ENCODE results near the gene PUS1.

PUS1 gene

DNA sequence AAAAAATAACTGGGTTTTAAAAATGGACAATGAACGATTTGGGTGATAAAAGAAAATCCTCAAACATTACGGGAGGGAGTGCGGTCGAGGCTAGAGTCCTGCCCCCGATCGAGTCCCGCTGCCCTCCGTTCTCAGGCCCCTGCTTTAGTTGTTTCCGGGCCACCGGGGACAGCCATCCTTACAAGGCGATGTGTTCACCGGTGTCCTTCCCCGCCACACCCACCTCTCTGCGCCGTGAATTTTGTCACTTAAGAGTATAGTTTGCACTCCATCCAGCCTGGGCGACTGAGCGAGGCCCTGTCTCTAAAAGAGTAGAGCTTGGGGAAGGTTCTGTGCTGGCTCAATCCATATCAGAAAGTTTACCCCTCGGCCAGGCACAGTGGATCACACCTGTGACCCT, 31.8 kb upstream of the PUS1 start:
- no peak overlapping the region for H3K4me3 ChIP-seq (ENCODE audit: low read length)
- TF ChIP-seq, protein P1, sequence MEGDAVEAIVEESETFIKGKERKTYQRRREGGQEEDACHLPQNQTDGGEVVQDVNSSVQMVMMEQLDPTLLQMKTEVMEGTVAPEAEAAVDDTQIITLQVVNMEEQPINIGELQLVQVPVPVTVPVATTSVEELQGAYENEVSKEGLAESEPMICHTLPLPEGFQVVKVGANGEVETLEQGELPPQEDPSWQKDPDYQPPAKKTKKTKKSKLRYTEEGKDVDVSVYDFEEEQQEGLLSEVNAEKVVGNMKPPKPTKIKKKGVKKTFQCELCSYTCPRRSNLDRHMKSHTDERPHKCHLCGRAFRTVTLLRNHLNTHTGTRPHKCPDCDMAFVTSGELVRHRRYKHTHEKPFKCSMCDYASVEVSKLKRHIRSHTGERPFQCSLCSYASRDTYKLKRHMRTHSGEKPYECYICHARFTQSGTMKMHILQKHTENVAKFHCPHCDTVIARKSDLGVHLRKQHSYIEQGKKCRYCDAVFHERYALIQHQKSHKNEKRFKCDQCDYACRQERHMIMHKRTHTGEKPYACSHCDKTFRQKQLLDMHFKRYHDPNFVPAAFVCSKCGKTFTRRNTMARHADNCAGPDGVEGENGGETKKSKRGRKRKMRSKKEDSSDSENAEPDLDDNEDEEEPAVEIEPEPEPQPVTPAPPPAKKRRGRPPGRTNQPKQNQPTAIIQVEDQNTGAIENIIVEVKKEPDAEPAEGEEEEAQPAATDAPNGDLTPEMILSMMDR (conservative IDR thresholded peaks at IDR 0.05; ENCODE audit: low read depth, low read length) = no peak

DNA sequence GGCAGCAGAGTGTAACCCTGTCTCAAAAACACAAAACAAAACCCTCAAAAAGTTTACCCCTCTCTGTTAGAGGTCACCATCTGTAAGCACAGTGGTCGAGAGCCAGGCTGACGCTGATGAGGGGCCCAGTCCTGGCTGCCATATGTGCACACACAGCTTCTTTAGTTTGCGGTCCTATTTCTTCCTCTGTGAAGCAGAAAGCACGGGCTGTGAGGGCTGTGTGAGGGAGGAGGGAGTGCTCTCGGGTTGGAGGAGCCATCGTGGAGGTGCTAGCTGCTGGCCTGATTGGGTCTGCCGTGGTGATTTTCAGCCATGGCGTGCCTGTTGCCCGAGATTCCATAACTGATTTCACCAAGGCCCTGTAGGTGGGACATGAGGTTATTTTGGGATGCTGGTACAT, 31.2 kb upstream of the PUS1 start:
- no peak overlapping the region for H3K4me3 ChIP-seq (ENCODE audit: low read length)
- TF ChIP-seq, protein P1 (conservative IDR thresholded peaks at IDR 0.05; ENCODE audit: low read depth, low read length) = no peak
- DNase-seq (ENCODE audit: low read depth) = no peak

More for the DNA sequence above, 31.8 kb upstream of the PUS1 start:
- no peak for DNase-seq (ENCODE audit: low read depth)

DNA sequence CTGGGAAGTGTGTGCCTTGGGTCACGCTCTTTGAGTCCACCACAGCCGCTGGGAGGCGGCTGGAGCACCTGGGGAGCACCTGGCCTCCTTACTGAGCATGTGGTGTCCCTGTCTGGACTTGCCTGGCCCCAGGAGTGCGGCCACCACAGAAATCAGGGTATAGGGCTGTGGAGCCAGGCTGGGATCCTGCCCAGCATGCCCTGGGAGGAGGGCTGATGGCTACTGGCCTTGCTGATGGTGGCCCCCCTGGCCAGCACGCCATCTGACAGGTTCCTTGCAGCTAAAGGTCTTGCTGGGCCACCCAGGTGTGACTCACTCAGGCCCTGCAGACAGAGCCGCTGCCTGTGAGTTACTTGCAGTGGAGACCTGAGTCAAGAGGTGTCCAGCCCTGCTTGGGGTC, 28.7 kb upstream of the PUS1 start:
- no peak overlapping the region for H3K4me3 ChIP-seq (ENCODE audit: low read length)
- no peak for DNase-seq (ENCODE audit: low read depth)
- TF ChIP-seq, protein P1 (conservative IDR thresholded peaks at IDR 0.05; ENCODE audit: low read depth, low read length) = no peak

DNA sequence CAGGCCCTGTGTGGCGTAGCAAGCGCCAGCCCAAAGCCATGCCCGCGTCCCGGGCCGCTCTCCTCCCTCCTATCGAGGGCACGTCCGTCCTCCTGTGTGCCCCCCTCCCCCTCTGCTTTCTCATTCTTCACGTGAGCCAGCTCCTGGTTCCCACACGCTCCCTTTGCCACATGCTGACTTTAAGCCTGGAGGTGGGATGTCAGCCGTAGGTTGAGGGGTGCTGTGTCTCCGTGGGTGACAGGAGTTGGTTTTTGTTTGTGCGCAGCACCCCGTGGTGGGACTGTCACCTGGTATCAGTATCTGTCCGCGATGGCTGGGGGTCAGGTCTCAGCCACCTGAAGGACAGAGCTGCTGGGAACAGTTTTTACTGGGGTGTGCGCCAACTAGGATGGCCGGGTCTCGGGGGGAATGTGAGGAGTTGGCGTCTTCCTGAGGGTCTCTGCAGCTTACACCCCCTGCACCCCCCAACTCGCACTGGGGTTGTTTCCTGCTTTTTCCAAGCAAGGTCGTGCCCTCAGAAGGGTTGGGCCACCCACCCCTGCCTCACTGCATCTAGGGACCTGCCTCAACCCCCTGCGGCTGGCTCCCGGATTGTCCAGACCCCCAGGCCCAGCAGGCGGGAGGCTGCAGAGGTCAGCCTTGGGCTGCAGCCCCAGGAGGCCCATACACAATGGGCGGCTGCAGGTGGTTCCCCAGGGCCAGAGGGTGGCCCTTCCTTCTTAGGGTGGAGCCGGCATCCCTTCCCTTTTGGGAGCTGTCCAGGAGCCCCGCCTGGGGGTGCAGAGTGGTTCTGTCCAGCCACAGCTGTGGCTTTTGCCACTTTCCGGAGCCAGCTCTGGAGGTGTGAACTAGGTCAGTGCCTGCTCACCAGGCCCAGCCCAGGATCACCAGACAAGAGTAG, 27.4 kb upstream of the PUS1 start:
- DNase-seq (ENCODE audit: low read depth) = no peak
- TF ChIP-seq, protein P1 (conservative IDR thresholded peaks at IDR 0.05; ENCODE audit: low read depth, low read length) = no peak
- H3K4me3 ChIP-seq (ENCODE audit: low read length) = no peak overlapping the region

DNA sequence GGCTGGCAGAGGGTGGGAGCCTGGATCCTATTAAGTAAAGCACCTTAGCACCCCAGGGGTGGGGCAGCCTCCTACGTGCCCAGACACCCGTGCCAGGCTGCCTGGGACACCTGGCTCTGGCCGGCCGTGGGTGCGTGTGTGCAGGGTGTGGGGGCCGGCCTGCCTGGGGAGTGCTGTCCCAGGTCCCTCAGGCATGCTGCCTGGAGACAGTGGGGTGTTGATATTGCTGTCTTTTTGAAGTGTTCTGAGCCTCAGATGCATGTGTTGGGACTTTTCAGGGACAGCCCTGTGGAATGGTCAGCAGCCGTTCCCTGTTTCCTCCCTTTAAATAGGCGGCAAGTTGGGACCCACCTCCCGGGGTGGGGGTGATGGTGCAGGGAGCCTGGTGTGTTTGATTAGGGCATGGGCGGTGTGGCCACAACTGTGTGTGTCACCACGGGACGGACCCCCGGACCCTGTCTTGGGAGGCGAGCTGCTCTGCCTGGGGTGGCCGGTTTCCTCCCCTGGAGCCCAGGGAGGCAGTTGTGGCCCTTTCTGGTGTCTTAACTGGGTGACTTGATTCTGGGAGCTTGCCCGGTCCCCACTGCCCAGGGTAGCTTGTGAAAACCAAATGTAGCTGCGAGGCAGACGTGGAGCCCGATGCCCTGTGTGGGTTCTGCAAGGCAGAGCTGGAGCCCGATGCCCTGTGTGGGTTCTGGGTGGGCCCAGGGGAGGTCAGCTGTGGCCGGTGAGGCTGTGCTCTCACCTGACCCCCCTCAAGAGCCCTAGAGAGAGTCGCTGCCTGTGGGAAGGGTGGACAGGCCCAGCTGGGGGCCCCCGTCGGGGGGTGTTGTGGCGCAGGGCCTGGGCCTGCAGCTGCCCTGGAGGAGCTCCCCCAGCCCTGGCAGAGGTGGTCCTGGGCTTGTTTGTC, 26.5 kb upstream of the PUS1 start:
- TF ChIP-seq, protein P1 (conservative IDR thresholded peaks at IDR 0.05; ENCODE audit: low read depth, low read length) = no peak
- DNase-seq (ENCODE audit: low read depth) = peak; percentile 11

DNA sequence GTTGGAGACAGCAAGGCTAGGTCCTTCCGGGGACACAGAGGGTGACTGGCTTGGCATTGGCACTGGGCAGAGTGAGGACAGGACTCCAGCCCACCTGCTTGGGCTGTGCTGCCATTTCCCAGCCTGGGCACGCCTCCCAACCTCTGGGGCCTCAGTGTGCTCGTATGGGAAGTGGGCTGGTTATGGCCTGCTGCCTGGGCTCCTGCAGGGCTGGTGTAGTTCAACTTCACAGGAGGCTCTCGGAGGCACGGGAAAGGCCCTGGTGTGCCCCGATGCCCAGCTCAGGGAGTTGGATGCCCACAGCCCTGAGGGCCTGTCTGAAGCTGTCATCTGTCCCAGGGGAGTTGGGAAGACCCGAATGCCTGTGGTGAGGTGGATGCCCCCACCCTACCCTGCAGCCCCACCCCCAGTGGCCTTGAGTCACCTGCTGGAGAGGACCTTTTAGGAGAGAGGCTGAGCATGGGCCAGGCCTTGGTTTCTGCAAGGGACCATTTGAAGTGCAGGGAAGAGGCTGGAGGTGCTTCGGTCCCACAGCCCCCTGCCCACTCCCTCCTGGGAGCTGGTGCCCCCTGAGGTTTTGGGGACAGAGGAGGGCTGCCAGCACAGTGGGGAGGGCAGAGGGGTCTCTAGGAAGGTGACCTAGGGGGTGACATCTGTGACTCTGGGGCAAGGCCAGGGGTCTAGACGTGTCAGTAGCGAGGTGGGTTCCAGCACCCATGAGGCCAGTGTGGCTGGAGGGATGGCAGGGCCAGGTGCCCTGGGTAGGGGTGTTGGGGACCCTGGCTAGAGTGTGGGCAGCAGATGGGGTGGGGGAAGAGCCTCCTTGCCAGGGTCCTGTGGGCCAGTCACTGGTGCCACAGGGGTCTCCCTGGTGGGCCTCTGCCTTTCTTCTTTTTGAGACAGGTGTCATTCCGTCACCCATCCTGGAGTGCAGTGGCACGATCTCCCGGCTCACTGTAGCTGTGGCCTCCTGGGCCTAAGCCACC, 25.5 kb upstream of the PUS1 start:
- DNase-seq (ENCODE audit: low read depth) = no peak
- H3K4me3 ChIP-seq (ENCODE audit: low read length) = no peak overlapping the region
- TF ChIP-seq, protein P1 (conservative IDR thresholded peaks at IDR 0.05; ENCODE audit: low read depth, low read length) = no peak

More for the DNA sequence above, 26.5 kb upstream of the PUS1 start:
- H3K4me3 ChIP-seq (ENCODE audit: low read length) = no peak overlapping the region

Data from retinal pigment epithelial cell (primary cell).